IMR-90 (cell line): Measurements from ENCODE around the gene GNAI2. TPM values are rescaled to one million over a fixed set of nuclear protein-coding genes. Genes with fewer than 3 reads are reported as not detected.
A peak's percentile ranks its signal among the peaks of the same experiment; 100 is the strongest.

ENCODE experiments used
- ATAC-seq: fragments of 200-7000 bp; cut with Tn5 transposase; 2 replicates; pipeline ENCODE4 v1.9.1; 2020; ENCODE audit warnings: low read depth, mild to moderate bottlenecking, moderate library complexity
- BruUV-seq: library from RNA; stranded (reverse); fragments of 400-500 nt; replicated peaks from 2 replicates; lab custom pipeline; 2021; lab: Mats Ljungman, UMichigan
- CTCF ChIA-PET: fragments of 300-600 bp; formaldehyde crosslinking; extraction: SDS; loops from one replicate; lab custom pipeline; 2021; ENCODE audit warnings: antibody characterized with exemption; lab: Yijun Ruan, JAX
- POLR2A ChIA-PET: fragments of 300-600 bp; sonication (Branson Sonifier 250); formaldehyde crosslinking; loops from one replicate; lab custom pipeline; 2022; ENCODE audit warnings: antibody characterized with exemption; ENCODE audit not compliant: unreplicated experiment; lab: Charles Lee
- DNase-seq: peaks from one replicate; pipeline ENCODE4 v3.0.0; 2013
- H2AFZ ChIP-seq: replicated peaks from 2 replicates; pipeline ENCODE3; 2013; ENCODE audit warnings: low read length, mild to moderate bottlenecking; ENCODE audit not compliant: poor library complexity
- H2AK5ac ChIP-seq: 2 replicates; pipeline ENCODE4 v1.6.1; 2013; ENCODE audit warnings: low read depth, low read length, inconsistent platforms
- H2AK9ac ChIP-seq: replicated peaks from 2 replicates; pipeline ENCODE3; 2013; ENCODE audit warnings: mild to moderate bottlenecking, low read depth, low read length, moderate library complexity; ENCODE audit not compliant: poor library complexity
- H2BK120ac ChIP-seq: 2 replicates; pipeline ENCODE4 v1.6.1; 2013; ENCODE audit warnings: low read depth, low read length, inconsistent platforms
- H2BK15ac ChIP-seq: 3 replicates; pipeline ENCODE4 v1.6.1; 2013; ENCODE audit warnings: low read depth, low read length, inconsistent platforms
- H2BK20ac ChIP-seq: 2 replicates; pipeline ENCODE4 v1.6.1; 2013; ENCODE audit warnings: low read depth, mild to moderate bottlenecking, inconsistent platforms, low read length, moderate library complexity
- H2BK5ac ChIP-seq: 2 replicates; pipeline ENCODE4 v1.6.1; 2013; ENCODE audit warnings: mild to moderate bottlenecking, low read depth, low read length, inconsistent platforms; ENCODE audit not compliant: poor library complexity, severe bottlenecking
- H3K14ac ChIP-seq: replicated peaks from 2 replicates; pipeline ENCODE4 v1.6.1; 2013; ENCODE audit warnings: low read depth, low read length, inconsistent platforms
- H3K18ac ChIP-seq: 2 replicates; pipeline ENCODE4 v1.6.1; 2013; ENCODE audit warnings: low read depth, low read length, control low read depth
- H3K23ac ChIP-seq: 2 replicates; pipeline ENCODE4 v1.6.1; 2013; ENCODE audit warnings: low read depth, low read length, inconsistent platforms
- H3K27ac ChIP-seq: 2 replicates; pipeline ENCODE4 v1.5.1; 2013; ENCODE audit warnings: mild to moderate bottlenecking, control low read depth, low read length; ENCODE audit not compliant: insufficient read depth
- H3K27me3 ChIP-seq: 2 replicates; pipeline ENCODE4 v1.6.1; 2013; ENCODE audit warnings: low read length; ENCODE audit not compliant: control insufficient read depth, insufficient read depth
- H3K36me3 ChIP-seq: 2 replicates; pipeline ENCODE4 v1.6.1; 2013; ENCODE audit warnings: low read length, mixed read lengths; ENCODE audit not compliant: control insufficient read depth, insufficient read depth
- H3K4ac ChIP-seq: 2 replicates; pipeline ENCODE4 v1.6.1; 2013; ENCODE audit warnings: low read depth, low read length, inconsistent platforms
- H3K4me1 ChIP-seq: 2 replicates; pipeline ENCODE4 v1.6.1; 2013; ENCODE audit warnings: low read length, mixed read lengths; ENCODE audit not compliant: control insufficient read depth, insufficient read depth
- H3K4me2 ChIP-seq: 2 replicates; pipeline ENCODE4 v1.6.1; 2013; ENCODE audit warnings: low read depth, mild to moderate bottlenecking, control low read depth, low read length, moderate library complexity
- H3K4me3 ChIP-seq: 2 replicates; pipeline ENCODE4 v1.5.1; 2013; ENCODE audit warnings: low read depth, mild to moderate bottlenecking, control low read depth, low read length, moderate library complexity; ENCODE audit not compliant: insufficient read depth
- H3K56ac ChIP-seq: 2 replicates; pipeline ENCODE4 v1.6.1; 2013; ENCODE audit warnings: low read length, inconsistent platforms; ENCODE audit not compliant: insufficient read depth; ENCODE audit errors: extremely low read depth
- H3K79me1 ChIP-seq, 2 experiments: 2 replicates each; pipeline ENCODE4 v1.6.1; 2013; ENCODE audit warnings: low read length in 2 of 2, inconsistent platforms in 1 of 2, low read depth in 1 of 2
- H3K9ac ChIP-seq: 2 replicates; pipeline ENCODE4 v1.6.1; 2013; ENCODE audit warnings: low read depth, low read length, control low read depth
- H3K9me1 ChIP-seq: 2 replicates; pipeline ENCODE4 v1.6.1; 2013; ENCODE audit warnings: low read length, inconsistent platforms; ENCODE audit not compliant: insufficient read depth
- H3K9me3 ChIP-seq: 2 replicates; pipeline ENCODE4 v1.6.1; 2013; ENCODE audit warnings: low read length; ENCODE audit not compliant: control insufficient read depth, insufficient read depth
- H4K20me1 ChIP-seq: 2 replicates; pipeline ENCODE4 v1.6.1; 2013; ENCODE audit warnings: low read length, inconsistent platforms; ENCODE audit not compliant: insufficient read depth
- H4K5ac ChIP-seq: 2 replicates; pipeline ENCODE4 v1.6.1; 2013; ENCODE audit warnings: mild to moderate bottlenecking, low read depth, low read length, control low read depth
- H4K8ac ChIP-seq, 2 experiments: 2 replicates each; pipeline ENCODE4 v1.6.1; 2013; ENCODE audit warnings: low read depth in 2 of 2, low read length in 2 of 2, control low read depth in 1 of 2, inconsistent platforms in 1 of 2
- H4K91ac ChIP-seq: 2 replicates; pipeline ENCODE4 v1.6.1; 2013; ENCODE audit warnings: low read depth, low read length, inconsistent platforms; ENCODE audit not compliant: insufficient read depth
- CEBPB ChIP-seq: IDR thresholded peaks from 2 replicates; pipeline ENCODE4 v1.6.1; 2012; ENCODE audit warnings: low read depth, low read length, improper control_type of control experiment
- CTCF ChIP-seq: conservative IDR thresholded peaks from 2 replicates; pipeline ENCODE4 v1.5.1; 2012; ENCODE audit warnings: mild to moderate bottlenecking, low read depth, low read length, improper control_type of control experiment
- FOS ChIP-seq: fragments of 150-350 bp; IDR thresholded peaks from 2 replicates; pipeline ENCODE4 v1.6.1; 2016; ENCODE audit warnings: low read depth, low read length
- MAFK ChIP-seq: IDR thresholded peaks from 2 replicates; pipeline ENCODE4 v1.6.1; 2012; ENCODE audit warnings: low read depth, low read length, improper control_type of control experiment
- MAZ ChIP-seq: IDR thresholded peaks from 2 replicates; pipeline ENCODE4 v1.6.1; 2012; ENCODE audit warnings: low read depth, mild to moderate bottlenecking, low read length, improper control_type of control experiment, moderate library complexity, borderline replicate concordance
- MXI1 ChIP-seq: IDR thresholded peaks from 2 replicates; pipeline ENCODE4 v1.6.1; 2012; ENCODE audit warnings: low read depth, mild to moderate bottlenecking, low read length, moderate library complexity, borderline replicate concordance
- USF2 ChIP-seq: fragments of 150-350 bp; IDR thresholded peaks from 2 replicates; pipeline ENCODE4 v1.6.1; 2017; ENCODE audit warnings: mild to moderate bottlenecking, antibody characterized with exemption, low read length, low read depth
- WGBS, 2 experiments: methylation state at CpG; one replicate each; pipeline versions ENCODE4 v1.1.5 to v1.1.7; 2013; ENCODE audit warnings: missing lambda C conversion rate in 2 of 2; ENCODE audit not compliant: insufficient read length in 1 of 2; ENCODE audit errors: extremely low coverage in 2 of 2; 5-methylcytosine and 5-hydroxymethylcytosine counted together
- dilution Hi-C: fragments of 300-500 bp; cut with HindIII; formaldehyde crosslinking; loops from one replicate; pipeline ENCODE4 v1.14.3; 2018; ENCODE audit warnings: low sequenced_read_pairs; ENCODE audit not compliant: unreplicated experiment
- in situ Hi-C: fragments of 300-500 bp; cut with MboI; formaldehyde crosslinking; loops from 3 replicates; pipeline ENCODE4 v1.14.3; 2019; ENCODE audit warnings: low sequenced_read_pairs, inconsistent platforms, mixed read lengths
- intact Hi-C: fragments of 100-400 bp; cut with micrococcal nuclease; formaldehyde crosslinking; loops from 2 replicates; pipeline ENCODE4 v1.10.0; 2022
- polyA plus RNA-seq, 3 experiments: library from polyadenylated mRNA; depleted of rRNA; stranded (reverse); fragments of >200 nt; gene quantifications; 2 replicates each; pipeline ENCODE4 v1.2.3, GENCODE V29; 2012; ENCODE audit warnings: low replicate concordance in 1 of 3
- total RNA-seq: library from RNA; depleted of rRNA; stranded (reverse); fragments of >200 nt; gene quantifications from 2 replicates; pipeline ENCODE4 v1.2.3, GENCODE V29; 2012

GNAI2 gene
- total and polyA plus RNA-seq, 2 of the 4 experiments (the other 2 are of a cell fraction) = 867 to 1,079 TPM

- Histone ChIP-seq H3K9me1 (peaks cover 10% of the 10 kb centered on the region), H4K20me1 (peaks cover 59% of the 10 kb centered on the region), H2AFZ (peak overlapping the region; percentile 88), H4K91ac (peak overlapping the region; percentile 80), H3K14ac (peak overlapping the region; percentile 98), H3K23ac (peak overlapping the region; percentile 97), H3K36me3 (peaks cover 9% of the 10 kb centered on the region; the same call in 1 of the 2 replicates), H3K18ac (peak overlapping the region; percentile 37; the same call in 1 of the 2 replicates), H3K9me3 (no peaks in the 10 kb centered on the region), H3K4me1 (peaks cover 20% of the 10 kb centered on the region), H3K27ac (peak overlapping the region; percentile 97), H4K5ac (peak overlapping the region; percentile 92), H2BK120ac (peak overlapping the region; percentile 47; the same call in 1 of the 2 replicates), H2AK9ac (peak overlapping the region; percentile 100), H2AK5ac (peak overlapping the region; percentile 99), H2BK5ac (peak overlapping the region; percentile 90), H3K4me3 (peak overlapping the region; percentile 82), H2BK20ac (no peak overlapping the region), H3K9ac (peak overlapping the region; percentile 98), H4K8ac (peak overlapping the region; percentile 59 to 94; a peak in 3 of 4 replicates), H3K27me3 (no peaks in the 10 kb centered on the region), H3K79me1 (peaks cover 0 to 43% of the 10 kb centered on the region in 2 experiments; a peak in 2 of 4 replicates), H3K4me2 (peak overlapping the region; percentile 97), H2BK15ac (no peak overlapping the region), H3K56ac (peak overlapping the region; percentile 84), H3K4ac (peak overlapping the region; percentile 98)
- CTCF ChIA-PET = interaction anchor here (0.6 to 1.6 kb wide), 3 partner anchors 9 to 112 kb away, joined by 3 read pairs; no protein-coding TSS in a partner anchor
- intact Hi-C loops (no loop called here), in situ Hi-C loops (no loop called here), dilution Hi-C loops (no loop called here)
- ATAC-seq (peak; percentile 13), DNase-seq (no peak)
- BruUV-seq = no TSS peak
- POLR2A ChIA-PET = interaction anchor here (0.6 kb wide), 1 partner anchor 27 kb away, joined by 6 read pairs; no protein-coding TSS in a partner anchor
- TF ChIP-seq FOS (no peak), CEBPB (no peak), MXI1 (no peak), MAFK (no peak), USF2 (no peak), CTCF (no peak), MAZ (no peak)
- WGBS, 2 experiments = 0% methylated on average over 5 of the region's 7 CpGs; no CpG with 5 or more reads in 1 of the 2 experiments
Observed at GRCh38 chr3:50237133-50237651, 1.2 kb downstream of the GNAI2 start.
